Sigmoid colon (tissue), 4 donors: ENCODE results near the gene OR6B2.

ENCODE experiments used
- CTCF ChIP-seq, 4 experiments: fragments of 450-650 bp in 3 of 4; fragments of 200-600 bp in 1 of 4; IDR thresholded peaks; one replicate each; pipeline ENCODE4 v1.5.1; 2016 to 2019; ENCODE audit warnings: antibody characterized with exemption in 4 of 4, mild to moderate bottlenecking in 3 of 4, moderate library complexity in 2 of 4
- EP300 ChIP-seq, 4 donors: sonication (generic); formaldehyde crosslinking; IDR thresholded peaks; one replicate each; pipeline ENCODE4 v1.6.1; 2017; ENCODE audit warnings: antibody characterized with exemption in 4 of 4

GRCh38 chr2:240055177-240055917 lies 25.1 kb upstream of the OR6B2 start:
- TF ChIP-seq CTCF (IDR thresholded peaks at IDR 0.05) (no peak), EP300 (IDR thresholded peaks at IDR 0.05) (no peak)
